HEK293 (cell line): ENCODE results near the gene SCAND1.

Experiments
- BCL11A ChIP-seq: fragments of 450-650 bp; formaldehyde crosslinking; IDR thresholded peaks from 2 replicates; pipeline ENCODE4 v1.5.1; 2016; ENCODE audit warnings: low read depth, missing biosample characterization, missing genetic modification characterization
- TCF7L2 ChIP-seq: IDR thresholded peaks from 2 replicates; pipeline ENCODE4 v1.6.1; 2011; ENCODE audit warnings: low read depth, mild to moderate bottlenecking, inconsistent platforms, low read length, moderate library complexity, borderline replicate concordance
- WT1 ChIP-seq: fragments of 450-650 bp; formaldehyde crosslinking; IDR thresholded peaks from 2 replicates; pipeline ENCODE4 v1.5.1; 2016; ENCODE audit warnings: missing biosample characterization, missing genetic modification characterization
- ZNF121 ChIP-seq: fragments of 450-650 bp; formaldehyde crosslinking; IDR thresholded peaks from 2 replicates; pipeline ENCODE4 v1.5.1; 2016; ENCODE audit warnings: missing biosample characterization, missing genetic modification characterization
- ZNF274 ChIP-seq, 2 experiments: fragments of 200-500 bp in 1 of 2; fragments of 450-650 bp in 1 of 2; sonication (Bioruptor generic) in 1 of 2; formaldehyde crosslinking in 1 of 2; IDR thresholded peaks; 2 replicates each; pipeline versions ENCODE4 v1.5.1 to v1.6.1; 2014 to 2016; ENCODE audit warnings: borderline replicate concordance in 1 of 2, inconsistent platforms in 1 of 2, low read length in 1 of 2, missing biosample characterization in 1 of 2, missing genetic modification characterization in 1 of 2
- ZNF292 ChIP-seq: fragments of 450-650 bp; formaldehyde crosslinking; IDR thresholded peaks from 2 replicates; pipeline ENCODE4 v1.5.1; 2016; ENCODE audit warnings: low read depth, missing biosample characterization, missing genetic modification characterization, borderline replicate concordance
- ZNF302 ChIP-seq: fragments of 450-650 bp; formaldehyde crosslinking; IDR thresholded peaks from 2 replicates; pipeline ENCODE4 v1.5.1; 2016; ENCODE audit warnings: missing biosample characterization, missing genetic modification characterization, low read depth
- ZNF335 ChIP-seq: fragments of 450-650 bp; formaldehyde crosslinking; conservative IDR thresholded peaks from 2 replicates; pipeline ENCODE4 v1.5.1; 2016; ENCODE audit warnings: missing biosample characterization, missing genetic modification characterization
- ZNF544 ChIP-seq: fragments of 450-650 bp; formaldehyde crosslinking; IDR thresholded peaks from 2 replicates; pipeline ENCODE4 v1.5.0; 2017; ENCODE audit warnings: missing biosample characterization, missing genetic modification characterization
- TF ChIP-seq, protein P1 (sequence below): sonication (generic); formaldehyde crosslinking; IDR thresholded peaks from 2 replicates; pipeline ENCODE4 v1.8.1; 2022; ENCODE audit warnings: mild to moderate bottlenecking, moderate library complexity, missing genetic modification reagents
- TF ChIP-seq, protein P2 (sequence below): fragments of 450-650 bp; formaldehyde crosslinking; IDR thresholded peaks from 2 replicates; pipeline ENCODE4 v1.5.1; 2016; ENCODE audit warnings: missing biosample characterization, missing genetic modification characterization

DNA sequence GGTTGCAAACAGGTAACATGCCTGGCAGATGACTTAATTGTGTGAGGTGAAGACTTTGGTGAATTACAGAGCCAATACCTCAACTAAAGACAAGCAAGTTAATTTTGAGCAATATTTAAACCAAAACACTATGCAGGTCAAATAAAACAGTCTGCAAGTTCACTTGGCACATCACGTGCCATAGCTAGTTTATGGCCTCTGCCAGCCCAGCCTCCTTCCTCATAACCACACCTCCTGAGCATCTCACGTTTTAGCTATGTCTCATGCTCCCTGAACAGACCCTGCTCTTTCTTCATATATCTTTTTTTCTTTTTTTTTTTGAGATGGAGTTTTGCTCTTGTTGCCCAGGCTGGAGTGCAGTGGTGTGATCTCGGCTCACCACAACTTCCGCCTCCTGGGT, 9.6 kb upstream of the SCAND1 start:
- TF ChIP-seq ZNF121 (tag by site-specific recombination) (no peak), ZNF274 (IDR thresholded peaks at IDR 0.05; ENCODE audit: low read length) (no peak), ZNF274 (tag by site-specific recombination; IDR thresholded peaks at IDR 0.05; ENCODE audit: borderline replicate concordance) (no peak), ZNF335 (tag by site-specific recombination) (no peak), WT1 (tag by site-specific recombination) (no peak), ZNF302 (tag by site-specific recombination) (no peak), ZNF292 (tag by site-specific recombination) (no peak), BCL11A (tag by site-specific recombination) (no peak), ZNF544 (tag by site-specific recombination) (no peak), TCF7L2 (no peak)
- TF ChIP-seq, protein P1, sequence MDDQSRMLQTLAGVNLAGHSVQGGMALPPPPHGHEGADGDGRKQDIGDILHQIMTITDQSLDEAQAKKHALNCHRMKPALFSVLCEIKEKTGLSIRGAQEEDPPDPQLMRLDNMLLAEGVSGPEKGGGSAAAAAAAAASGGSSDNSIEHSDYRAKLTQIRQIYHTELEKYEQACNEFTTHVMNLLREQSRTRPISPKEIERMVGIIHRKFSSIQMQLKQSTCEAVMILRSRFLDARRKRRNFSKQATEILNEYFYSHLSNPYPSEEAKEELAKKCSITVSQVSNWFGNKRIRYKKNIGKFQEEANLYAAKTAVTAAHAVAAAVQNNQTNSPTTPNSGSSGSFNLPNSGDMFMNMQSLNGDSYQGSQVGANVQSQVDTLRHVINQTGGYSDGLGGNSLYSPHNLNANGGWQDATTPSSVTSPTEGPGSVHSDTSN (CRISPR knock-in tag): no peak
- TF ChIP-seq, protein P2, sequence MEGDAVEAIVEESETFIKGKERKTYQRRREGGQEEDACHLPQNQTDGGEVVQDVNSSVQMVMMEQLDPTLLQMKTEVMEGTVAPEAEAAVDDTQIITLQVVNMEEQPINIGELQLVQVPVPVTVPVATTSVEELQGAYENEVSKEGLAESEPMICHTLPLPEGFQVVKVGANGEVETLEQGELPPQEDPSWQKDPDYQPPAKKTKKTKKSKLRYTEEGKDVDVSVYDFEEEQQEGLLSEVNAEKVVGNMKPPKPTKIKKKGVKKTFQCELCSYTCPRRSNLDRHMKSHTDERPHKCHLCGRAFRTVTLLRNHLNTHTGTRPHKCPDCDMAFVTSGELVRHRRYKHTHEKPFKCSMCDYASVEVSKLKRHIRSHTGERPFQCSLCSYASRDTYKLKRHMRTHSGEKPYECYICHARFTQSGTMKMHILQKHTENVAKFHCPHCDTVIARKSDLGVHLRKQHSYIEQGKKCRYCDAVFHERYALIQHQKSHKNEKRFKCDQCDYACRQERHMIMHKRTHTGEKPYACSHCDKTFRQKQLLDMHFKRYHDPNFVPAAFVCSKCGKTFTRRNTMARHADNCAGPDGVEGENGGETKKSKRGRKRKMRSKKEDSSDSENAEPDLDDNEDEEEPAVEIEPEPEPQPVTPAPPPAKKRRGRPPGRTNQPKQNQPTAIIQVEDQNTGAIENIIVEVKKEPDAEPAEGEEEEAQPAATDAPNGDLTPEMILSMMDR (tag by site-specific recombination): no peak
